ENCODE results near the gene DAG1.

DAG1 gene

GRCh38 chr3:49513494-49514124 is 43.5 kb downstream of the DAG1 start:
- no peak overlapping the region for H3K4ac ChIP-seq (ENCODE audit: low read length)
- no peak overlapping the region for H3K14ac ChIP-seq (ENCODE audit: low read length)
- no peak overlapping the region for H4K8ac ChIP-seq (ENCODE audit: low read depth, low read length)
- no peak overlapping the region for H3K4me3 ChIP-seq (ENCODE audit: low read length in 2 of 2)
- no peak overlapping the region for H2BK120ac ChIP-seq (ENCODE audit: low read depth, low read length)
- no peak overlapping the region for H3K9ac ChIP-seq (ENCODE audit: low read depth, low read length, poor library complexity)
- no peak overlapping the region for H2AFZ ChIP-seq (ENCODE audit: low read length)
- H2BK15ac ChIP-seq (ENCODE audit: low read length), result no peak overlapping the region
- H2BK12ac ChIP-seq (ENCODE audit: low read length), result no peak overlapping the region
- no peak overlapping the region for H2AK5ac ChIP-seq (ENCODE audit: low read depth, low read length)
- no peak for DNase-seq (ENCODE audit: low spot score)
- peaks cover 0 to 2% of the 10 kb centered on the region in 2 donors for H3K9me3 ChIP-seq (replicated peaks in 1 of 2; ENCODE audit: control insufficient read depth in 2 of 2, insufficient read depth in 1 of 2, low read depth in 1 of 2, low read length in 2 of 2)
- no peak overlapping the region for H2BK5ac ChIP-seq (ENCODE audit: low read length)
- no peak overlapping the region for H3K18ac ChIP-seq (ENCODE audit: low read length)
- H3K23ac ChIP-seq (ENCODE audit: low read depth, low read length, poor library complexity), result no peak overlapping the region
- H3K4me1 ChIP-seq (ENCODE audit: control insufficient read depth in 2 of 2, insufficient read depth in 1 of 2, low read depth in 1 of 2, low read length in 2 of 2), result peaks cover 0 to 5% of the 10 kb centered on the region in 2 donors
- peaks cover 5% of the 10 kb centered on the region for H3K79me1 ChIP-seq (ENCODE audit: low read depth, low read length)
- no peaks in the 10 kb centered on the region for H3K27me3 ChIP-seq (ENCODE audit: control insufficient read depth in 3 of 3, insufficient read depth in 3 of 3, low read depth in 1 of 3, low read length in 3 of 3)
- no peak overlapping the region for H3K4me2 ChIP-seq (ENCODE audit: insufficient read depth, low read length, poor library complexity, severe bottlenecking)
- H3K27ac ChIP-seq (replicated peaks; ENCODE audit: low read length), result no peak overlapping the region
- WGBS, 2 donors (ENCODE audit: extremely low coverage in 2 of 2, insufficient read length in 2 of 2, insufficient replicate concordance in 1 of 2), result no CpG with 5 or more reads among the region's 4 CpGs
- no peak overlapping the region for H4K91ac ChIP-seq (ENCODE audit: low read depth, low read length, poor library complexity)
- peaks cover 34 to 81% of the 10 kb centered on the region in 2 donors for H3K36me3 ChIP-seq (replicated peaks in 1 of 2; ENCODE audit: control insufficient read depth in 2 of 2, insufficient read depth in 2 of 2, low read length in 2 of 2)

- peak overlapping the region; percentile 17 for H3K27ac ChIP-seq (replicated peaks; ENCODE audit: low read length)
- H2BK12ac ChIP-seq (ENCODE audit: low read length), result no peak overlapping the region
Observed at GRCh38 chr3:49518016-49518415, 47.9 kb downstream of the DAG1 start.

DNA sequence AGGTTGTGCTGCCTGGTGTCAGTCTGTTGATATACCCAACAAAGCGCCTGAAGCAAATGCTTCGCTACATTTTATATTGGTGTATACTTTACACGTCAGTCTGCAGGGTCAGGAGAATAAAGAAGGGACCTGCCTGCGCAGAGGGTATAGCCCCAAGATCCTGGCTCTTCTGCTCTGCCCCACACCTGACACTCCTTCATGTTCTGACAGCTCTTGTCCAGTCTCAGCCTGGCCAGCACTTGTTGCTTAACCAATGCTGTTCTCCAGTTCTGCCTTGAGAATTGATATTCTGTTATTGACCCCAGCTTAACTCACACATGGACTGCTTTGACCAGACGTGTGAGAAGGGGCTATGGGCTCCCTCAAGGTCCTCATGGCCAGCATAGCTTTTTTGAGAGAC is 48.4 kb downstream of the DAG1 start:
- peaks cover 29 to 77% of the 10 kb centered on the region in 2 donors for H3K36me3 ChIP-seq (replicated peaks in 1 of 2; ENCODE audit: control insufficient read depth in 2 of 2, insufficient read depth in 2 of 2, low read length in 2 of 2)
- no peak overlapping the region for H3K9ac ChIP-seq (ENCODE audit: low read depth, low read length, poor library complexity)
- H3K79me1 ChIP-seq (ENCODE audit: low read depth, low read length), result peaks cover 13% of the 10 kb centered on the region
- H2BK12ac ChIP-seq (ENCODE audit: low read length), result no peak overlapping the region
- H3K14ac ChIP-seq (ENCODE audit: low read length), result no peak overlapping the region
- peak overlapping the region; percentile 87 for H3K27ac ChIP-seq (replicated peaks; ENCODE audit: low read length)
- no CpG with 5 or more reads among the region's 5 CpGs for WGBS, 2 donors (ENCODE audit: extremely low coverage in 2 of 2, insufficient read length in 2 of 2, insufficient replicate concordance in 1 of 2)
- no peaks in the 10 kb centered on the region for H3K27me3 ChIP-seq (ENCODE audit: control insufficient read depth in 3 of 3, insufficient read depth in 3 of 3, low read depth in 1 of 3, low read length in 3 of 3)
- H3K23ac ChIP-seq (ENCODE audit: low read depth, low read length, poor library complexity), result no peak overlapping the region
- H4K8ac ChIP-seq (ENCODE audit: low read depth, low read length), result no peak overlapping the region
- H3K4me3 ChIP-seq (ENCODE audit: low read length in 2 of 2), result no peak overlapping the region
- no peak overlapping the region for H3K4me2 ChIP-seq (ENCODE audit: insufficient read depth, low read length, poor library complexity, severe bottlenecking)
- peaks cover 14 to 21% of the 10 kb centered on the region in 2 donors for H3K4me1 ChIP-seq (ENCODE audit: control insufficient read depth in 2 of 2, insufficient read depth in 1 of 2, low read depth in 1 of 2, low read length in 2 of 2)
- H2BK5ac ChIP-seq (ENCODE audit: low read length), result no peak overlapping the region
- H3K4ac ChIP-seq (ENCODE audit: low read length), result no peak overlapping the region
- no peak for DNase-seq (ENCODE audit: low spot score)
- H2AFZ ChIP-seq (ENCODE audit: low read length), result no peak overlapping the region
- no peak overlapping the region for H2BK120ac ChIP-seq (ENCODE audit: low read depth, low read length)
- no peak overlapping the region for H4K91ac ChIP-seq (ENCODE audit: low read depth, low read length, poor library complexity)
- no peak overlapping the region for H2BK15ac ChIP-seq (ENCODE audit: low read length)
- no peak overlapping the region for H2AK5ac ChIP-seq (ENCODE audit: low read depth, low read length)
- no peaks in the 10 kb centered on the region for H3K9me3 ChIP-seq (replicated peaks in 1 of 2; ENCODE audit: control insufficient read depth in 2 of 2, insufficient read depth in 1 of 2, low read depth in 1 of 2, low read length in 2 of 2)
- no peak overlapping the region for H3K18ac ChIP-seq (ENCODE audit: low read length)

More at GRCh38 chr3:49518016-49518415, 47.9 kb downstream of the DAG1 start:
- Histone ChIP-seq H4K8ac (ENCODE audit: low read depth, low read length) (no peak overlapping the region), H3K9ac (ENCODE audit: low read depth, low read length, poor library complexity) (no peak overlapping the region), H3K18ac (ENCODE audit: low read length) (no peak overlapping the region), H3K4me3 (ENCODE audit: low read length in 2 of 2) (no peak overlapping the region), H3K36me3 (replicated peaks in 1 of 2; ENCODE audit: control insufficient read depth in 2 of 2, insufficient read depth in 2 of 2, low read length in 2 of 2) (peaks cover 30 to 77% of the 10 kb centered on the region in 2 donors), H3K14ac (ENCODE audit: low read length) (no peak overlapping the region), H4K91ac (ENCODE audit: low read depth, low read length, poor library complexity) (no peak overlapping the region), H3K9me3 (replicated peaks in 1 of 2; ENCODE audit: control insufficient read depth in 2 of 2, insufficient read depth in 1 of 2, low read depth in 1 of 2, low read length in 2 of 2) (no peaks in the 10 kb centered on the region), H2AFZ (ENCODE audit: low read length) (no peak overlapping the region), H3K23ac (ENCODE audit: low read depth, low read length, poor library complexity) (no peak overlapping the region), H2BK15ac (ENCODE audit: low read length) (no peak overlapping the region), H3K4ac (ENCODE audit: low read length) (no peak overlapping the region), H2BK120ac (ENCODE audit: low read depth, low read length) (no peak overlapping the region), H2AK5ac (ENCODE audit: low read depth, low read length) (no peak overlapping the region), H3K4me1 (ENCODE audit: control insufficient read depth in 2 of 2, insufficient read depth in 1 of 2, low read depth in 1 of 2, low read length in 2 of 2) (peaks cover 14 to 20% of the 10 kb centered on the region in 2 donors), H3K79me1 (ENCODE audit: low read depth, low read length) (peaks cover 13% of the 10 kb centered on the region), H3K4me2 (ENCODE audit: insufficient read depth, low read length, poor library complexity, severe bottlenecking) (no peak overlapping the region), H3K27me3 (ENCODE audit: control insufficient read depth in 3 of 3, insufficient read depth in 3 of 3, low read depth in 1 of 3, low read length in 3 of 3) (no peaks in the 10 kb centered on the region), H2BK5ac (ENCODE audit: low read length) (no peak overlapping the region)
- no peak for DNase-seq (ENCODE audit: low spot score)
- WGBS, 2 donors (ENCODE audit: extremely low coverage in 2 of 2, insufficient read length in 2 of 2, insufficient replicate concordance in 1 of 2), result no CpG with 5 or more reads among the region's 3 CpGs

DNA sequence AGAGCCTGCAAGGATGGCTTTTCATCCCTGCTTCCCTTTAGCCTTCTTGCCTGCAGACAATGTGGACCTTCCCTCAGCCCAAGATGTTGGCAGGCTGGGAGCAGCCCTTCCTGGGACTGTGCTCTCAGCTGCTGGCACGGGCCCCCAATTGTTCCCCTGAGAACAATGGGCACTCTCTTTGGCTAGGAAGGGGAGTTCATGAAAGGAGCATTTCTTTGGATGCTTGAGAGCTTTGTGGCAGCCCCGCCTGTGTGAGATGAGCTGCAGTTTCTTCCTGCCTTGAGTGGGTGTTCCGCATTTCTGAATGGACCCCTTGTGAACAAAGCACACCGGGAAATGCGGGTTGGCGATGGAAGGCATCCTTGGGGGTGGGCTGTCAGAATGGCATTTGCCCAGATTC is 49.2 kb downstream of the DAG1 start:
- Histone ChIP-seq H3K4me1 (ENCODE audit: control insufficient read depth in 2 of 2, insufficient read depth in 1 of 2, low read depth in 1 of 2, low read length in 2 of 2) (peaks cover 14 to 22% of the 10 kb centered on the region in 2 donors), H3K36me3 (replicated peaks in 1 of 2; ENCODE audit: control insufficient read depth in 2 of 2, insufficient read depth in 2 of 2, low read length in 2 of 2) (peaks cover 30 to 77% of the 10 kb centered on the region in 2 donors), H3K9me3 (replicated peaks in 1 of 2; ENCODE audit: control insufficient read depth in 2 of 2, insufficient read depth in 1 of 2, low read depth in 1 of 2, low read length in 2 of 2) (no peaks in the 10 kb centered on the region), H3K27ac (replicated peaks; ENCODE audit: low read length) (peak overlapping the region; percentile 87), H3K14ac (ENCODE audit: low read length) (no peak overlapping the region), H3K18ac (ENCODE audit: low read length) (no peak overlapping the region), H3K9ac (ENCODE audit: low read depth, low read length, poor library complexity) (no peak overlapping the region), H3K23ac (ENCODE audit: low read depth, low read length, poor library complexity) (no peak overlapping the region), H3K27me3 (ENCODE audit: control insufficient read depth in 3 of 3, insufficient read depth in 3 of 3, low read depth in 1 of 3, low read length in 3 of 3) (no peaks in the 10 kb centered on the region), H2BK5ac (ENCODE audit: low read length) (no peak overlapping the region), H2BK12ac (ENCODE audit: low read length) (no peak overlapping the region), H2BK120ac (ENCODE audit: low read depth, low read length) (no peak overlapping the region), H4K8ac (ENCODE audit: low read depth, low read length) (no peak overlapping the region), H2BK15ac (ENCODE audit: low read length) (no peak overlapping the region), H3K4me2 (ENCODE audit: insufficient read depth, low read length, poor library complexity, severe bottlenecking) (peak overlapping the region; percentile 32), H3K4me3 (ENCODE audit: low read length in 2 of 2) (no peak overlapping the region), H3K79me1 (ENCODE audit: low read depth, low read length) (peaks cover 13% of the 10 kb centered on the region), H2AFZ (ENCODE audit: low read length) (no peak overlapping the region), H2AK5ac (ENCODE audit: low read depth, low read length) (no peak overlapping the region), H3K4ac (ENCODE audit: low read length) (no peak overlapping the region), H4K91ac (ENCODE audit: low read depth, low read length, poor library complexity) (no peak overlapping the region)
- no CpG with 5 or more reads among the region's 6 CpGs for WGBS, 2 donors (ENCODE audit: extremely low coverage in 2 of 2, insufficient read length in 2 of 2, insufficient replicate concordance in 1 of 2)
- DNase-seq (ENCODE audit: low spot score), result peak; percentile 43
